ENCODE results near the gene TBL1X.

DNA sequence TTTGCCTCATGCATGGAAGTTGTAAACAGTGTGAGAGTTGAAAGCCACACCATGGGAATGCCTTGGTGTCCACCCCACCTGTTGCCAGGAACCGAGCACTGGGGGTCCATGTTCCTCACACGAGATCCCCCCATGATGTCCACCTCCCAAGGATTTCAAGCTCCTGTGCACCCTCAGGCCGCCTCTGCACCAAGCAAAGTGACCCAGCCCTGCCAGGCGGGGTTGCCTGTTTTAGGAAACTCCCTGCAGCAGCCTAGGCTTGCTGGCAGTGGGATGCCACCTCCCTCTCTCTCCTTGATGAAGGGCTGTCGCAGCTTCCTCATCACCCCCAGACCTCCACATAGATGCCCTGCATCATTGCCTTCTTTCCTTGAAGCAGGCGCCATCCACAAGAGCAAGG lies 218.0 kb downstream of the TBL1X start:
- TF ChIP-seq, protein P1, sequence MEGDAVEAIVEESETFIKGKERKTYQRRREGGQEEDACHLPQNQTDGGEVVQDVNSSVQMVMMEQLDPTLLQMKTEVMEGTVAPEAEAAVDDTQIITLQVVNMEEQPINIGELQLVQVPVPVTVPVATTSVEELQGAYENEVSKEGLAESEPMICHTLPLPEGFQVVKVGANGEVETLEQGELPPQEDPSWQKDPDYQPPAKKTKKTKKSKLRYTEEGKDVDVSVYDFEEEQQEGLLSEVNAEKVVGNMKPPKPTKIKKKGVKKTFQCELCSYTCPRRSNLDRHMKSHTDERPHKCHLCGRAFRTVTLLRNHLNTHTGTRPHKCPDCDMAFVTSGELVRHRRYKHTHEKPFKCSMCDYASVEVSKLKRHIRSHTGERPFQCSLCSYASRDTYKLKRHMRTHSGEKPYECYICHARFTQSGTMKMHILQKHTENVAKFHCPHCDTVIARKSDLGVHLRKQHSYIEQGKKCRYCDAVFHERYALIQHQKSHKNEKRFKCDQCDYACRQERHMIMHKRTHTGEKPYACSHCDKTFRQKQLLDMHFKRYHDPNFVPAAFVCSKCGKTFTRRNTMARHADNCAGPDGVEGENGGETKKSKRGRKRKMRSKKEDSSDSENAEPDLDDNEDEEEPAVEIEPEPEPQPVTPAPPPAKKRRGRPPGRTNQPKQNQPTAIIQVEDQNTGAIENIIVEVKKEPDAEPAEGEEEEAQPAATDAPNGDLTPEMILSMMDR (IDR thresholded peaks at IDR 0.05), result no peak
- TF ChIP-seq POLR2A (IDR thresholded peaks at IDR 0.05), result no peak
